PC-9 (cell line): Measurements from ENCODE around the gene P2RX7. TPM values are rescaled to one million over a fixed set of nuclear protein-coding genes. Genes with fewer than 3 reads are reported as not detected.

Source experiments
- BruUV-seq: library from RNA; stranded (reverse); fragments of 400-500 nt; replicated peaks from 2 replicates; lab custom pipeline; 2021; lab: Mats Ljungman, UMichigan
- CTCF ChIA-PET: fragments of 300-600 bp; sonication (Branson Sonifier 250); formaldehyde crosslinking; loops from one replicate; lab custom pipeline; 2022; ENCODE audit warnings: antibody characterized with exemption; lab: Charles Lee
- POLR2A ChIA-PET: fragments of 300-600 bp; sonication (Branson Sonifier 250); formaldehyde crosslinking; loops from one replicate; lab custom pipeline; 2022; ENCODE audit warnings: antibody characterized with exemption; ENCODE audit not compliant: unreplicated experiment; lab: Charles Lee
- DNase-seq, 2 experiments: peaks; one replicate each; pipeline versions ENCODE4 v3.0.0 to v3.0.0-alpha.2; 2015 to 2022; ENCODE audit warnings: mixed read lengths in 1 of 2
- H2AFZ ChIP-seq: fragments of 200-600 bp; sonication (generic); 2 replicates; pipeline ENCODE4 v1.8.1; 2017; ENCODE audit warnings: antibody characterized with exemption
- H3F3A ChIP-seq: fragments of 200-600 bp; sonication (generic); 2 replicates; pipeline ENCODE4 v1.8.1; 2017; ENCODE audit warnings: antibody characterized with exemption, mild to moderate bottlenecking, low read depth; ENCODE audit not compliant: insufficient read depth
- H3K27ac ChIP-seq: fragments of 200-600 bp; sonication (generic); 2 replicates; pipeline ENCODE4 v1.6.1; 2016; ENCODE audit warnings: mixed run types
- H3K27me3 ChIP-seq: fragments of 200-600 bp; sonication (generic); 2 replicates; pipeline ENCODE4 v1.6.1; 2016; ENCODE audit warnings: low read depth, mixed run types; ENCODE audit not compliant: insufficient read depth
- H3K36me3 ChIP-seq: fragments of 200-600 bp; sonication (generic); 2 replicates; pipeline ENCODE4 v1.6.1; 2016; ENCODE audit warnings: low read depth, mixed run types
- H3K4me1 ChIP-seq: fragments of 200-600 bp; sonication (generic); replicated peaks from 2 replicates; pipeline ENCODE4 v1.6.1; 2016; ENCODE audit warnings: mixed run types; ENCODE audit not compliant: insufficient read depth
- H3K4me2 ChIP-seq: fragments of 200-600 bp; sonication (generic); 2 replicates; pipeline ENCODE4 v1.6.1; 2017; ENCODE audit warnings: mixed run types
- H3K4me3 ChIP-seq: fragments of 200-600 bp; sonication (generic); 2 replicates; pipeline ENCODE4 v1.6.1; 2016; ENCODE audit warnings: mixed run types
- H3K79me2 ChIP-seq: fragments of 200-600 bp; sonication (generic); 2 replicates; pipeline ENCODE4 v1.6.1; 2017; ENCODE audit warnings: low read depth, mixed run types
- H3K9me2 ChIP-seq: fragments of 200-600 bp; sonication (generic); 2 replicates; pipeline ENCODE4 v1.8.1; 2017; ENCODE audit warnings: mild to moderate bottlenecking; ENCODE audit not compliant: insufficient read depth
- H3K9me3 ChIP-seq: fragments of 200-600 bp; sonication (generic); 2 replicates; pipeline ENCODE4 v1.8.1; 2016; ENCODE audit warnings: low read depth; ENCODE audit not compliant: insufficient read depth
- H4K20me1 ChIP-seq: fragments of 200-600 bp; sonication (generic); 2 replicates; pipeline ENCODE4 v1.8.1; 2017; ENCODE audit not compliant: insufficient read depth
- CTCF ChIP-seq: fragments of 200-600 bp; sonication (generic); conservative IDR thresholded peaks from 2 replicates; pipeline ENCODE4 v1.6.1; 2017; ENCODE audit warnings: mixed run types, antibody characterized with exemption, mild to moderate bottlenecking, moderate library complexity
- EZH2 ChIP-seq: fragments of 200-600 bp; sonication (generic); IDR thresholded peaks from 2 replicates; pipeline ENCODE4 v1.8.0; 2017; ENCODE audit warnings: antibody characterized with exemption, low read depth
- intact Hi-C: fragments of 100-400 bp; cut with micrococcal nuclease; formaldehyde crosslinking; loops from one replicate; pipeline ENCODE4 v1.10.0; 2022; ENCODE audit not compliant: unreplicated experiment
- total RNA-seq: library from RNA; stranded (reverse); gene quantifications from 2 replicates; pipeline ENCODE4 v1.2.3, GENCODE V29; 2021

P2RX7 gene
- total RNA-seq, 1 experiment from 2014 or later = 3.2 TPM

- Histone ChIP-seq H3K27me3 (no peaks in the 10 kb centered on the region), H3K27ac (no peak overlapping the region), H3K4me2 (no peak overlapping the region), H3K36me3 (no peaks in the 10 kb centered on the region), H3K79me2 (no peaks in the 10 kb centered on the region), H2AFZ (no peak overlapping the region), H3K4me3 (no peak overlapping the region), H3K4me1 (peaks cover 2% of the 10 kb centered on the region; the same call in 1 of the 2 replicates), H4K20me1 (no peaks in the 10 kb centered on the region), H3K9me2 (no peaks in the 10 kb centered on the region), H3F3A (no peaks in the 10 kb centered on the region), H3K9me3 (no peaks in the 10 kb centered on the region)
- TF ChIP-seq EZH2 (no peak), CTCF (no peak)
- no peak for DNase-seq
- ChIA-PET POLR2A (no interaction called here), CTCF (no interaction called here)
- intact Hi-C loops = no loop called here
- no TSS peak for BruUV-seq
Measured at GRCh38 chr12:121184984-121185889, 52.6 kb downstream of the P2RX7 start.

- CTCF ChIA-PET = no interaction called here
- no peaks in the 10 kb centered on the region for H3K9me3 ChIP-seq
- no peak overlapping the region for H2AFZ ChIP-seq
- DNase-seq = no peak
- no peaks in the 10 kb centered on the region for H3K9me2 ChIP-seq
- H4K20me1 ChIP-seq = no peaks in the 10 kb centered on the region
- peaks cover 11% of the 10 kb centered on the region for H3K4me1 ChIP-seq
- no peak overlapping the region for H3K27ac ChIP-seq
- POLR2A ChIA-PET = no interaction called here
- BruUV-seq = no TSS peak
- intact Hi-C loops = no loop called here
- TF ChIP-seq EZH2 (no peak), CTCF (no peak)
- no peaks in the 10 kb centered on the region for H3K36me3 ChIP-seq
- peaks cover 7% of the 10 kb centered on the region; the same call in 1 of the 2 replicates for H3F3A ChIP-seq
- no peaks in the 10 kb centered on the region for H3K27me3 ChIP-seq
- H3K4me3 ChIP-seq = no peak overlapping the region
- H3K4me2 ChIP-seq = no peak overlapping the region
- no peaks in the 10 kb centered on the region for H3K79me2 ChIP-seq
Measured at GRCh38 chr12:121186826-121187225, 54.1 kb downstream of the P2RX7 start.

- no peaks in the 10 kb centered on the region for H3K79me2 ChIP-seq
- no peak overlapping the region for H2AFZ ChIP-seq
- POLR2A ChIA-PET = no interaction called here
- no peaks in the 10 kb centered on the region for H3K9me3 ChIP-seq
- no peak for DNase-seq
- H3K27me3 ChIP-seq = no peaks in the 10 kb centered on the region
- no peak overlapping the region for H3K4me3 ChIP-seq
- TF ChIP-seq CTCF = no peak
- TF ChIP-seq EZH2 = no peak
- peaks cover 11% of the 10 kb centered on the region for H3K4me1 ChIP-seq
- intact Hi-C loops = no loop called here
- peaks cover 7% of the 10 kb centered on the region; the same call in 1 of the 2 replicates for H3F3A ChIP-seq
- H3K27ac ChIP-seq = no peak overlapping the region
- no peaks in the 10 kb centered on the region for H3K9me2 ChIP-seq
- no peak overlapping the region for H3K4me2 ChIP-seq
- no peaks in the 10 kb centered on the region for H4K20me1 ChIP-seq
- CTCF ChIA-PET = interaction anchor here (0.6 kb wide), 1 partner anchor 31 kb away, joined by 3 read pairs; no protein-coding TSS in a partner anchor
- H3K36me3 ChIP-seq = no peaks in the 10 kb centered on the region
- no TSS peak for BruUV-seq
Measured at GRCh38 chr12:121187501-121187900, 54.8 kb downstream of the P2RX7 start.
